B cell (primary cell): ENCODE results near the gene FBLN2. TPM values are rescaled to one million over a fixed set of nuclear protein-coding genes. Genes with fewer than 3 reads are reported as not detected.

Source experiments
- ATAC-seq: fragments of 200-7000 bp; cut with Tn5 transposase; one replicate; pipeline ENCODE4 v1.10.0; 2021; ENCODE audit warnings: low read depth, mild to moderate bottlenecking, moderate number of reproducible peaks, moderate library complexity
- CTCF ChIA-PET: fragments of 350-600 bp; sonication (Branson Sonifier 250); formaldehyde crosslinking; loops from one replicate; lab custom pipeline; 2021; ENCODE audit warnings: antibody characterized with exemption, inconsistent platforms; lab: Charles Lee
- POLR2A ChIA-PET: fragments of 350-600 bp; sonication (Branson Sonifier 250); formaldehyde crosslinking; loops from one replicate; lab custom pipeline; 2021; ENCODE audit warnings: antibody characterized with exemption; lab: Charles Lee
- DNase-seq: peaks from one replicate; pipeline ENCODE4 v3.0.0; 2013
- H2AFZ ChIP-seq: 2 replicates; pipeline ENCODE4 v1.6.1; 2012; ENCODE audit warnings: mild to moderate bottlenecking, low read depth, low read length; ENCODE audit not compliant: insufficient read depth, poor library complexity, severe bottlenecking
- H3K27ac ChIP-seq, 2 donors: 1 replicate in 1 of 2; 2 replicates in 1 of 2; pipeline ENCODE4 v1.5.1; 2012 to 2013; ENCODE audit warnings: low read length in 2 of 2, mild to moderate bottlenecking in 2 of 2, moderate library complexity in 1 of 2
- H3K27me3 ChIP-seq, 4 experiments: fragments of 200-600 bp in 1 of 4; sonication (generic) in 1 of 4; replicated peaks in 1 of 4; 1 replicate in 2 of 4; 2 replicates in 2 of 4; pipeline versions ENCODE4 v1.6.1 to v1.7.0; 2013 to 2016; ENCODE audit warnings: low read length in 3 of 4, mild to moderate bottlenecking in 2 of 4, mixed read lengths in 1 of 4, moderate library complexity in 1 of 4; ENCODE audit not compliant: insufficient read depth in 4 of 4, control insufficient read depth in 3 of 4; ENCODE audit errors: control extremely low read depth in 1 of 4
- H3K36me3 ChIP-seq, 2 experiments: replicated peaks in 1 of 2; 1 replicate in 1 of 2; 2 replicates in 1 of 2; pipeline versions ENCODE4 v1.6.1 to v1.7.1; 2013; ENCODE audit warnings: low read length in 1 of 2; ENCODE audit not compliant: insufficient read depth in 2 of 2, control insufficient read depth in 1 of 2; ENCODE audit errors: control extremely low read depth in 1 of 2, extremely low read depth in 1 of 2
- H3K4me1 ChIP-seq, 2 donors: fragments of 200-600 bp in 1 of 2; sonication (generic) in 1 of 2; 1 replicate in 1 of 2; 2 replicates in 1 of 2; pipeline versions ENCODE4 v1.5.1 to v1.6.1; 2013 to 2017; ENCODE audit warnings: low read length in 2 of 2; ENCODE audit not compliant: control insufficient read depth in 2 of 2, insufficient read depth in 2 of 2
- H3K4me2 ChIP-seq: replicated peaks from 2 replicates; pipeline ENCODE3; 2012; ENCODE audit warnings: mild to moderate bottlenecking, low read depth, low read length; ENCODE audit not compliant: poor library complexity, severe bottlenecking
- H3K4me3 ChIP-seq, 5 experiments: fragments of 200-600 bp in 1 of 5; sonication (generic) in 1 of 5; 1 replicate in 3 of 5; 2 replicates in 2 of 5; pipeline versions ENCODE4 v1.5.1 to v1.7.0; 2011 to 2016; ENCODE audit warnings: low read length in 4 of 5, mild to moderate bottlenecking in 4 of 5, low read depth in 2 of 5, control low read depth in 1 of 5, moderate library complexity in 1 of 5; ENCODE audit not compliant: insufficient read depth in 1 of 5; ENCODE audit errors: control extremely low read depth in 1 of 5, extremely low read depth in 1 of 5
- H3K79me2 ChIP-seq: fragments of 200-600 bp; sonication (generic); one replicate; pipeline ENCODE4 v1.6.0; 2016; ENCODE audit warnings: low read length; ENCODE audit not compliant: control insufficient read depth, insufficient read depth
- H3K9ac ChIP-seq: fragments of 200-600 bp; sonication (generic); 2 replicates; pipeline ENCODE4 v1.6.1; 2017; ENCODE audit warnings: mild to moderate bottlenecking, low read length, moderate library complexity
- H3K9me3 ChIP-seq, 3 donors: one replicate each; pipeline versions ENCODE4 v1.6.1 to v1.7.1; 2013; ENCODE audit warnings: low read length in 2 of 3; ENCODE audit not compliant: control insufficient read depth in 2 of 3, insufficient read depth in 1 of 3; ENCODE audit errors: control extremely low read depth in 1 of 3
- H4K20me1 ChIP-seq: 2 replicates; pipeline ENCODE4 v1.6.0; 2012; ENCODE audit warnings: mild to moderate bottlenecking, low read length; ENCODE audit not compliant: insufficient read depth, control insufficient read depth, poor library complexity, severe bottlenecking
- H3K27ac Mint-ChIP-seq: one replicate; pipeline ENCODE4 v1.8.0; 2021; ENCODE audit warnings: mixed read lengths
- H3K27me3 Mint-ChIP-seq: one replicate; pipeline ENCODE4 v1.8.0; 2021; ENCODE audit warnings: mixed read lengths
- H3K4me1 Mint-ChIP-seq: one replicate; pipeline ENCODE4 v1.8.0; 2021; ENCODE audit warnings: mixed read lengths
- H3K4me3 Mint-ChIP-seq: one replicate; pipeline ENCODE4 v1.8.0; 2021; ENCODE audit warnings: mixed read lengths
- H3K9me3 Mint-ChIP-seq: one replicate; pipeline ENCODE4 v1.8.0; 2022; ENCODE audit warnings: mixed read lengths; ENCODE audit not compliant: insufficient read depth
- CTCF ChIP-seq: fragments of 200-600 bp; IDR thresholded peaks from one replicate; pipeline ENCODE4 v1.8.0; 2022; ENCODE audit warnings: antibody characterized with exemption, mild to moderate bottlenecking
- EZH2 ChIP-seq: IDR thresholded peaks from 2 replicates; pipeline ENCODE4 v1.6.1; 2012; ENCODE audit warnings: borderline replicate concordance, low read depth, mild to moderate bottlenecking, moderate library complexity, low read length; ENCODE audit not compliant: insufficient read depth, poor library complexity, severe bottlenecking
- WGBS: methylation state at CpG from one replicate; pipeline ENCODE4 v1.1.5; 2013; ENCODE audit warnings: missing lambda C conversion rate; ENCODE audit not compliant: insufficient coverage; 5-methylcytosine and 5-hydroxymethylcytosine counted together
- intact Hi-C: fragments of 100-400 bp; cut with micrococcal nuclease; formaldehyde crosslinking; loops from one replicate; pipeline ENCODE4 v1.10.0; 2022
- polyA plus RNA-seq: library from polyadenylated mRNA; depleted of rRNA; stranded (reverse); fragments of >200 nt; gene quantifications from 2 replicates; pipeline ENCODE4 v1.2.3, GENCODE V29; 2012
- total RNA-seq, 2 donors: library from RNA; stranded (reverse); fragments of 120-200 nt in 1 of 2; gene quantifications; 1 replicate in 1 of 2; 2 replicates in 1 of 2; pipeline versions ENCODE4 v1.2.3 to v1.2.4, GENCODE V29; 2013 to 2022

The FBLN2 gene
- total and polyA plus RNA-seq, 2 donors (not counting 1 experiment from before 2014, with no cell fraction given): 3.6 to 8.2 TPM

GRCh38 chr3:13634615-13635014 is 85.7 kb downstream of the FBLN2 start:
- Histone ChIP-seq H3K4me1 (no peaks in the 10 kb centered on the region), H3K27ac (no peak overlapping the region), H3K79me2 (no peaks in the 10 kb centered on the region), H3K9me3 (no peaks in the 10 kb centered on the region), H2AFZ (no peak overlapping the region), H3K27me3 (no peaks in the 10 kb centered on the region), H3K36me3 (peaks cover 0 to 3% of the 10 kb centered on the region in 2 experiments), H3K4me3 (no peak overlapping the region), H4K20me1 (no peaks in the 10 kb centered on the region), H3K9ac (no peak overlapping the region), H3K4me2 (no peak overlapping the region)
- Mint-ChIP-seq H3K9me3 (no peaks in the 10 kb centered on the region), H3K27me3 (no peaks in the 10 kb centered on the region), H3K27ac (no peak overlapping the region), H3K4me3 (no peak overlapping the region), H3K4me1 (no peaks in the 10 kb centered on the region)
- CTCF ChIA-PET: interaction anchor here (2.4 kb wide), 1 partner anchor 13 kb away, joined by 6 read pairs; no protein-coding TSS in a partner anchor
- DNase-seq (no peak), ATAC-seq (no peak)
- POLR2A ChIA-PET: no interaction called here
- intact Hi-C loops: no loop called here
- TF ChIP-seq EZH2 (no peak), CTCF (no peak)
- 74% methylated on average over 9 of the region's 10 CpGs for WGBS

- no peak overlapping the region for H3K4me3 Mint-ChIP-seq
- H4K20me1 ChIP-seq: no peaks in the 10 kb centered on the region
- no peaks in the 10 kb centered on the region for H3K9me3 Mint-ChIP-seq
- no peaks in the 10 kb centered on the region for H3K27me3 Mint-ChIP-seq
- no peak overlapping the region for H3K27ac ChIP-seq
- H3K9ac ChIP-seq: no peak overlapping the region
- WGBS: 92% methylated on average over 14 of the region's 14 CpGs
- no peak for ATAC-seq
- no peak overlapping the region for H2AFZ ChIP-seq
- no peaks in the 10 kb centered on the region for H3K4me1 Mint-ChIP-seq
- DNase-seq: no peak
- no peak for TF ChIP-seq CTCF
- TF ChIP-seq EZH2: no peak
- POLR2A ChIA-PET: no interaction called here
- H3K4me3 ChIP-seq: no peak overlapping the region
- H3K9me3 ChIP-seq: no peaks in the 10 kb centered on the region
- no peaks in the 10 kb centered on the region for H3K27me3 ChIP-seq
- no peak overlapping the region for H3K4me2 ChIP-seq
- H3K27ac Mint-ChIP-seq: no peak overlapping the region
- H3K36me3 ChIP-seq: peaks cover 0 to 3% of the 10 kb centered on the region in 2 experiments
- H3K79me2 ChIP-seq: no peaks in the 10 kb centered on the region
- H3K4me1 ChIP-seq: no peaks in the 10 kb centered on the region
- intact Hi-C loops: no loop called here
- CTCF ChIA-PET: interaction anchor here (1.1 kb wide), 2 partner anchors 10 to 140 kb away, joined by 3 to 5 read pairs; no protein-coding TSS in a partner anchor
These were observed 87.3 kb downstream of the FBLN2 start for GRCh38 chr3:13636186-13636585.
